ENCODE measurements around the gene PARD3.
"Not testable (repeated sequence)": the region's sequence is repeated elsewhere in the genome, so short reads cannot be mapped to it uniquely, and the experiment has no call there.

Gene PARD3

GRCh38 chr10:34281661-34282582 is 533.2 kb downstream of the PARD3 start:
- DNase-seq (ENCODE audit: low read depth): no peak
- no peak overlapping the region for H3K4me3 ChIP-seq (ENCODE audit: low read depth, low read length)
- TF ChIP-seq CTCF (IDR thresholded peaks at IDR 0.05; ENCODE audit: low read depth, low read length, missing control alignments): no peak

- no peak overlapping the region for H3K4me3 ChIP-seq (ENCODE audit: low read depth, low read length)
- peak; percentile 17 for TF ChIP-seq CTCF (IDR thresholded peaks at IDR 0.05; ENCODE audit: low read depth, low read length, missing control alignments)
- no peak for DNase-seq (ENCODE audit: low read depth)
These were observed 534.3 kb downstream of the PARD3 start for GRCh38 chr10:34280599-34281374.

GRCh38 chr10:34275626-34276130 is 539.4 kb downstream of the PARD3 start:
- H3K4me3 ChIP-seq (ENCODE audit: low read depth, low read length): no peak overlapping the region
- DNase-seq (ENCODE audit: low read depth): no peak
- no peak for TF ChIP-seq CTCF (IDR thresholded peaks at IDR 0.05; ENCODE audit: low read depth, low read length, missing control alignments)

- no peak for DNase-seq (ENCODE audit: low read depth)
- no peak overlapping the region for H3K4me3 ChIP-seq (ENCODE audit: low read depth, low read length)
- no peak for TF ChIP-seq CTCF (IDR thresholded peaks at IDR 0.05; ENCODE audit: low read depth, low read length, missing control alignments)
These were observed 540.2 kb downstream of the PARD3 start for GRCh38 chr10:34274906-34275305.

- no peak for DNase-seq (ENCODE audit: low read depth)
- TF ChIP-seq CTCF (IDR thresholded peaks at IDR 0.05; ENCODE audit: low read depth, low read length, missing control alignments): no peak
These were observed 541.8 kb downstream of the PARD3 start for GRCh38 chr10:34273340-34273739.

GRCh38 chr10:34272316-34272715 is 542.8 kb downstream of the PARD3 start:
- no peak overlapping the region for H3K4me3 ChIP-seq (ENCODE audit: low read depth, low read length)

More at GRCh38 chr10:34273340-34273739, 541.8 kb downstream of the PARD3 start:
- no peak overlapping the region for H3K4me3 ChIP-seq (ENCODE audit: low read depth, low read length)

GRCh38 chr10:34268410-34268809 is 546.7 kb downstream of the PARD3 start:
- H3K4me3 ChIP-seq (ENCODE audit: low read depth, low read length): not testable (repeated sequence)

More at GRCh38 chr10:34272316-34272715, 542.8 kb downstream of the PARD3 start:
- no peak for DNase-seq (ENCODE audit: low read depth)
- TF ChIP-seq CTCF (IDR thresholded peaks at IDR 0.05; ENCODE audit: low read depth, low read length, missing control alignments): no peak

More at GRCh38 chr10:34268410-34268809, 546.7 kb downstream of the PARD3 start:
- DNase-seq (ENCODE audit: low read depth): not testable (repeated sequence)

Data from GM12864 (cell line).